ENCODE data around the gene COL27A1.
"Not testable (repeated sequence)": the region's sequence is repeated elsewhere in the genome, so short reads cannot be mapped to it uniquely, and the experiment has no call there.

The COL27A1 gene

GRCh38 chr9:114119242-114120191, 35.8 kb upstream of the COL27A1 start:
- no peak overlapping the region for H3K4me3 ChIP-seq (ENCODE audit: low read length)
- no peak for TF ChIP-seq ZNF274 (IDR thresholded peaks at IDR 0.05; ENCODE audit: low read depth, low read length)

DNA sequence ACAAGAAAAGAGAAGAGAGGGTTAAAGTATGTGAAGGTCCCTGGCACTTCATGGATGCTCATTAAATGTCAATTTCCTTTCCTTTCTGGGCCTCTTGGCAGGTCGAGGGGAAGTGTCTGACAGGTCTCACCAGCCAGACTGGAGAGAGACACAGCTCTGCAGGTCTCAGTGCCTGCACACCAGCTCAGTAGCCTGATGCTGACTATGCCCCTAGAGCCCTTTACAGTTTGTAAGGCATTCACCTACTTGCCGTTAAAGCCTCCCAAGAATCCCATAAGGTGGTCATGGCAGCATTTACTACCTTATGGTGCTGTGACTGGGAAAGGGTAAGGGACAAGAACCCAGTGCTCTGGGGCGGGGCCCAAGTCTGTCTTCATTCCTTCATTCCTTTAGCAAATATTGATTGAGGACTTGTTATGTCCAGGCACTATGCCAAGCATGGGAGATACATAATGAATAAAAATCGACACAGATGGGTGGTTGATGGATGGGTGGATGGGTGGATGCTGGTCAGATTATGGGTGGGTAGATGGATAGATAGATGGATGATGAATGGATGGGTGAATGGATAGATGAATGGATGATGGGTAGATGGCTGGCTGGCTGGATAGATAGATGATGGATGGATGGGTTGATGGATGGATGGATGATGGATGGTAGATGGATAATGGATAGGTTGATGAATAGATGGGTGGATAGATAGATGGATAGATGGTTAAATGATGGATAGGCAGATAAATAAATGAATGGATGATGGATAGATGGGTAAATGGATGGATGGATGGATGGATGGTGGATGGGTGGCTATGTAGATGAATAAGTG, 34.9 kb upstream of the COL27A1 start:
- no peak for TF ChIP-seq ZNF274 (IDR thresholded peaks at IDR 0.05; ENCODE audit: low read depth, low read length)
- H3K4me3 ChIP-seq (ENCODE audit: low read length): no peak overlapping the region

DNA sequence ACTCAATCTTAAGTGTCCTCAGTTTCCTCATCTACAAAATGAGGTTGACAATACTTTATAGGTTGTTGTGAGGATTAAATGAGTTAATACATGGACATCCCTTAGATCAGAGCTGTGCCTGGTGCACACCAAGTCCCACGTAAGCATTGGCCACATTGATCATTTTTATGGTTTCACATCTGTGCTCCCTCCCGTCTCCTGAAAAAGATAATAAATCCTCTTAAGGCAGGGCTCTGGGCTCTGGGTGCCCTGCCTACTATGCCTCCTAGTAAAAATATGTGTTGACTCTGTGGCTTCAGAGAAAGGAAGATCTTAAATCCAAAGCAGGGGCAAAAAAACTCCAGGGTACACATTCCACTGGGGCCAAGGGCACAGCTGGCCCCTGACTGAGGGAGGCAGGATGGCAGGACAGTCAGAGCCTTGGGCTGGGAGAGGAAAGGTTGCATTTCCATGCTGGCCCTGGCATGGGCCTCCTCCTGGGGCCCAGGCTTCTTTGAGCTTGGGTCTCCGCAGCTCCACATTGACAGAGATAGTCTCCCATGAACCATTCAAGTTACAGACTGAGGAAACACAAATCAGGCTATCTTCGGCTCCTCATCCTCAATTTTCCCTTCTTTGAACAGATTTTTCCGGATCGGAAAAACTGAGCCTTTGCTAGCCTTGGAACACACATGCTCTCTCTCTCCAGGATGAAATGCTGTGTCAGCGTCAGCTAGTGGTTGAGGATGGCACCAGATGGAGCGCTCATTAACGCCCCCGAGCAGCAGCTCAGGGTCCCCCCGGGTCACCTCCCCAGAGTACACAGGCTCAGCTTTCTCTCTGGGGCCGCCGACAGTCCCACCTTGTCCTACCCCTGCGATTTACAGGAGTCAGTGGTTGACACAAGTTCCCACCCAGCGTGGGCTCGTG, 33.9 kb upstream of the COL27A1 start:
- no peak overlapping the region for H3K4me3 ChIP-seq (ENCODE audit: low read length)
- TF ChIP-seq ZNF274 (IDR thresholded peaks at IDR 0.05; ENCODE audit: low read depth, low read length): no peak

DNA sequence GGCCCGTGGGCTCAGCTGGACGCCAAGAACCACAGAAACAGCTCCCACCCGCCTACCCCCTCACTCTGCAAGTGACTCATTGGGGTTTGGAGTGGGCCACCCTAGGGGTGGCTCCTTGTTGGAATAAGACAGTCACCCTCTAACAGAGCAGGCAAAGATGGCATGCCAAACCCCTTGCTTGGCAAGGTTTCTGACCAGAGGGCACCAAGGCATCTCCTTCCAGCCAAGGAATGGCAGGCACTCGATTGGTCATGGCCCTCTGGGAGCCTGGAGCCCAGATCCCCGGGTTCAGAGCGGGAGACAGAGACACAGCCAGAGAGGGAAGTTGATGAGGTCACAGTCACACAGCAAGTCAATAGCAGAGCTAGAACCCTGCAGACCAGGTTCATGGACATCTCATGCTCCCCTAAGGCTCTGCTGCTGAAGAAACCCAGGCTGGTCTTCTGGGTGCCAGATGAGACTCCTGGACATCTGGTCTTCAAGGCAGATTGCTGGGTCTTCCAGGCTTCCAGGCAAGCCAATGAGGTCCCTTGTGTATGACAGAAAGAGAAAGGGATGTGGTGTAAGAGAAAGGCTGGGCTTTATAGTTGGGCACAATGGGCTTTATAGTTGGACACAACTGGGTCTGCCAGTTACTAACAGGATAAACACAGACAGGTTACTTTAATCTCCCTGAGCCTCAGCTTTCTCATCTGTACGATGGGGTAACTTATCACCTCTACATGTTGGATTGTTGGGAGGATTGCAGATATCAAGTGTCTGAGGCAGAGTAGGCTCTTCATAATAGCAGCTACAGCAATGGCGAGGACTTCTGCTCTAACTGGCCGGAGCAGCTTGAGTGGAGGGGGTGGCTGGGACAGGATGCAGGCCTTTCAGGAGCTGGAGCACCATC, 33.0 kb upstream of the COL27A1 start:
- no peak overlapping the region for H3K4me3 ChIP-seq (ENCODE audit: low read length)
- TF ChIP-seq ZNF274 (IDR thresholded peaks at IDR 0.05; ENCODE audit: low read depth, low read length): no peak

- H3K4me3 ChIP-seq (ENCODE audit: low read length): no peak overlapping the region
- no peak for TF ChIP-seq ZNF274 (IDR thresholded peaks at IDR 0.05; ENCODE audit: low read depth, low read length)
Observed at GRCh38 chr9:114123031-114123977, 32.0 kb upstream of the COL27A1 start.

DNA sequence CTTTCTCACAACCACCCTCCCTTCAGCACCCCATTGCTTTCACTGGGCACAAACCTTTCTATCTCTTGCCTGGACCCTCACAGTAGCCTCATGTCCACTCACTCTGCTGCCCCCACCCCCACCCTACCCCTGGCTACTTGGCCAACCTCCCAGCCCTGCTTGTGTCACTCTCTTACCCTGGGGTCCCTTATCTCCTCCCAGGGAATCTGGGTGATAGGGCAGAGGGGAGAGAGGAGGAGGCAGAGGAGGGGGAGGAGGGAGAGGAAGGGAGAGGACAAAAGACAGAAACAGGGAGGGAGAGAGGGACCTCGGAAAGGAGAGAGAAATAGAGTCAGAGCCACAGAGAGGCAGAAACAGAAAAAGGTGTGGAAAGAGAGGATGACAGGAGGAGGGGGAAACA, 31.2 kb upstream of the COL27A1 start:
- TF ChIP-seq ZNF274 (IDR thresholded peaks at IDR 0.05; ENCODE audit: low read depth, low read length): no peak
- H3K4me3 ChIP-seq (ENCODE audit: low read length): no peak overlapping the region

- H3K4me3 ChIP-seq (ENCODE audit: low read length): no peak overlapping the region
- no peak for TF ChIP-seq ZNF274 (IDR thresholded peaks at IDR 0.05; ENCODE audit: low read depth, low read length)
Observed at GRCh38 chr9:114124666-114125475, 30.5 kb upstream of the COL27A1 start.

GRCh38 chr9:114125476-114126013, 29.8 kb upstream of the COL27A1 start:
- no peak overlapping the region for H3K4me3 ChIP-seq (ENCODE audit: low read length)
- no peak for TF ChIP-seq ZNF274 (IDR thresholded peaks at IDR 0.05; ENCODE audit: low read depth, low read length)

DNA sequence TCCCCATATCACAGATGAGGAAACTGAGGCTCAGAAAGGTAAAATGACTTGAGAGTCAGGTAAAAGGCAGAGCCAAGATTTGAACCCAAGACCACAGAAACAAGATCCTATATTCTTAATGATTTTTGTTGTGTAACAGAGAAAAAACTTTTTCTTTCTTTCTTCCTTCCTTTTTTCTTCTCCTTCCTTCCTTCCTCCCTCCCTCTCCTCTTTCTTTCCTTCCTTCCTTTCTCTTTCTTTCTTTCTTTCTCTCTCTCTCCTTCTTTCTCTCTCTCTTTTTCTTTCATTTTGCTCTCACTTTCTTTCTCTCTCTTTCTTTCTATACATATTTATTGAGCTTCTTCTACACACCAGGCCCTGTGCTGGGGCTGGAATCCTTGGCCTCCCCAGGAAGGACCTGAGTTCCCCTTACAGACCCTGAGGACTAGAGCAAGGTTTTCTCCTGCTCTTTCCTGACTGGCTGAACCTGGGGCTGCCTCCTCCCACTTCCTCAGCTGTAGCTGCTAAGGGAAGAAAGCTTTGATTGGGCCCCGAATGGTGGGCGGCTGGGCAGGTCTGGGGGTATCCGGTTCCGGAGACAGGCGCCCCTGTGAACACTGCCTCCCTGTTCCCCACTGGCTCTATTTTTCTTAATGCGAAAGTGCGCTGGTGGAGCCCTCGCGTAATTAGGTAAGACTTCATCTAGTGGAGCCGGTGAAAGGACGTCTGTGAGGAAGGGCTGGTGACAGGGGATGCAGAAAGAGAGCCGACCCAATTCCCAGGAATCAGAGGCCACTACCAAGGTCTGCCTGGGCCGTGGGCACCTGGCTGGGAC, 28.9 kb upstream of the COL27A1 start:
- TF ChIP-seq ZNF274 (IDR thresholded peaks at IDR 0.05; ENCODE audit: low read depth, low read length): no peak

GRCh38 chr9:114128759-114129158, 26.6 kb upstream of the COL27A1 start:
- not testable (repeated sequence) for H3K4me3 ChIP-seq (ENCODE audit: low read length)

More for the DNA sequence above, 28.9 kb upstream of the COL27A1 start:
- H3K4me3 ChIP-seq (ENCODE audit: low read length): no peak overlapping the region
